ENCODE data around the gene CSTF1. TPM values are rescaled to one million over a fixed set of nuclear protein-coding genes. Genes with fewer than 3 reads are reported as not detected.

The CSTF1 gene
- total and polyA plus RNA-seq, 2 of the 4 experiments (the other 2 are of a cell fraction): 48.8 to 105 TPM

GRCh38 chr20:56400001-56400640 lies 7.7 kb downstream of the CSTF1 start:
- Histone ChIP-seq H4K5ac (ENCODE audit: low read depth, low read length) (peak overlapping the region; percentile 67), H3K79me1 (ENCODE audit: low read depth in 1 of 2, low read length in 2 of 2) (peaks cover 22 to 44% of the 10 kb centered on the region in 2 experiments), H2AK5ac (ENCODE audit: low read depth, low read length) (no peak overlapping the region), H4K20me1 (ENCODE audit: insufficient read depth, low read length) (no peaks in the 10 kb centered on the region), H3K18ac (ENCODE audit: low read depth, low read length) (no peak overlapping the region), H3K4me3 (ENCODE audit: insufficient read depth, low read depth, low read length) (no peak overlapping the region), H3K56ac (ENCODE audit: extremely low read depth, insufficient read depth, low read length) (no peak overlapping the region), H2BK20ac (ENCODE audit: low read depth, low read length) (no peak overlapping the region), H3K9me3 (ENCODE audit: control insufficient read depth, insufficient read depth, low read length) (no peaks in the 10 kb centered on the region), H2BK15ac (ENCODE audit: low read depth, low read length) (no peak overlapping the region), H2AK9ac (replicated peaks; ENCODE audit: low read depth, low read length, poor library complexity) (no peak overlapping the region), H2BK120ac (ENCODE audit: low read depth, low read length) (no peak overlapping the region), H2AFZ (replicated peaks; ENCODE audit: low read length, poor library complexity) (no peak overlapping the region), H3K23ac (ENCODE audit: low read depth, low read length) (no peak overlapping the region), H3K9ac (ENCODE audit: low read depth, low read length) (no peak overlapping the region; the same call in 1 of the 2 replicates), H3K4me1 (ENCODE audit: control insufficient read depth, insufficient read depth, low read length) (no peaks in the 10 kb centered on the region), H3K4ac (ENCODE audit: low read depth, low read length) (peak overlapping the region; percentile 26; the same call in 1 of the 2 replicates), H3K36me3 (ENCODE audit: control insufficient read depth, insufficient read depth, low read length) (peaks cover 52% of the 10 kb centered on the region), H4K8ac (ENCODE audit: low read depth in 2 of 2, low read length in 2 of 2) (0 out of 4 replicates have a peak overlapping the region, but pooled peaks of 1 of the 2 experiments have one; percentile 28), H3K14ac (replicated peaks; ENCODE audit: low read depth, low read length) (no peak overlapping the region), H2BK5ac (ENCODE audit: low read depth, low read length, poor library complexity, severe bottlenecking) (peak overlapping the region; percentile 88), H3K4me2 (ENCODE audit: low read depth, low read length) (no peak overlapping the region), H4K91ac (ENCODE audit: insufficient read depth, low read depth, low read length) (no peak overlapping the region), H3K27ac (ENCODE audit: insufficient read depth, low read length) (no peak overlapping the region; the same call in 1 of the 2 replicates), H3K27me3 (ENCODE audit: control insufficient read depth, insufficient read depth, low read length) (no peaks in the 10 kb centered on the region), H3K9me1 (ENCODE audit: insufficient read depth, low read length) (no peaks in the 10 kb centered on the region)
- no TSS peak for BruUV-seq (replicated peaks)
- dilution Hi-C loops (cut with HindIII; ENCODE audit: low sequenced_read_pairs, unreplicated experiment): no loop called here
- peak; percentile 86 for TF ChIP-seq SMC3 (IDR thresholded peaks at IDR 0.05; ENCODE audit: low read depth, low read length)
- TF ChIP-seq FOS (IDR thresholded peaks at IDR 0.05; ENCODE audit: low read depth, low read length): no peak
- TF ChIP-seq RFX5 (IDR thresholded peaks at IDR 0.05; ENCODE audit: low read depth, low read length): no peak
- peak; percentile 87 for TF ChIP-seq RAD21 (IDR thresholded peaks at IDR 0.05; ENCODE audit: low read length)
- peak; percentile 77 for TF ChIP-seq CTCF (conservative IDR thresholded peaks at IDR 0.05; ENCODE audit: low read depth, low read length)
- ATAC-seq (ENCODE audit: low read depth): peak; percentile 87
- in situ Hi-C loops (cut with MboI; ENCODE audit: low sequenced_read_pairs): no loop called here
- peak; percentile 84 for DNase-seq
- intact Hi-C loops (cut with micrococcal nuclease): loop anchor here (1.0 to 2.0 kb wide), 3 partner anchors 39 to 117 kb away; partner anchors contain the start of gene RTF2
- ChIA-PET CTCF (interaction anchor here (0.5 to 0.9 kb wide), 2 partner anchors 19 to 79 kb away, joined by 3 to 4 read pairs; no protein-coding TSS in a partner anchor), POLR2A (ENCODE audit: unreplicated experiment) (no interaction called here)
